PC-3 (cell line): ENCODE results near the gene OR2B2. TPM values are rescaled to one million over a fixed set of nuclear protein-coding genes. Genes with fewer than 3 reads are reported as not detected.

Source experiments
- ATAC-seq: fragments of 200-7000 bp; cut with Tn5 transposase; 2 replicates; pipeline ENCODE4 v1.9.1; 2020; ENCODE audit warnings: mild to moderate bottlenecking, moderate library complexity
- BruUV-seq: library from RNA; stranded (reverse); fragments of 400-500 nt; replicated peaks from 2 replicates; lab custom pipeline; 2021; lab: Mats Ljungman, UMichigan
- CTCF ChIA-PET: fragments of 300-600 bp; sonication (Branson Sonifier 250); formaldehyde crosslinking; loops from one replicate; lab custom pipeline; 2022; ENCODE audit warnings: antibody characterized with exemption; lab: Charles Lee
- POLR2A ChIA-PET: fragments of 300-600 bp; sonication (Branson Sonifier 250); formaldehyde crosslinking; loops from one replicate; lab custom pipeline; 2022; ENCODE audit warnings: antibody characterized with exemption; ENCODE audit not compliant: unreplicated experiment; lab: Charles Lee
- DNase-seq: peaks from one replicate; pipeline ENCODE4 v3.0.0-alpha.2; 2015
- H2AFZ ChIP-seq: fragments of 300-600 bp; sonication (generic); 2 replicates; pipeline ENCODE4 v1.6.0; 2016; ENCODE audit warnings: antibody characterized with exemption, low read length
- H3F3A ChIP-seq: fragments of 300-600 bp; sonication (generic); one replicate; pipeline ENCODE4 v1.6.0; 2017; ENCODE audit warnings: antibody characterized with exemption, low read length, control low read depth, mild to moderate bottlenecking; ENCODE audit not compliant: unreplicated experiment
- H3K27ac ChIP-seq: fragments of 300-600 bp; sonication (generic); 2 replicates; pipeline ENCODE4 v1.5.1; 2016; ENCODE audit warnings: mild to moderate bottlenecking, low read length
- H3K27me3 ChIP-seq: fragments of 300-600 bp; sonication (generic); 2 replicates; pipeline ENCODE4 v1.6.1; 2016; ENCODE audit warnings: low read length, mixed read lengths
- H3K36me3 ChIP-seq: fragments of 300-600 bp; sonication (generic); 2 replicates; pipeline ENCODE4 v1.6.1; 2016; ENCODE audit warnings: low read depth, mixed run types, low read length, mixed read lengths
- H3K4me1 ChIP-seq: fragments of 300-600 bp; sonication (generic); 2 replicates; pipeline ENCODE4 v1.5.1; 2016; ENCODE audit warnings: low read length; ENCODE audit not compliant: insufficient read depth
- H3K4me2 ChIP-seq: fragments of 300-600 bp; sonication (generic); 2 replicates; pipeline ENCODE4 v1.6.0; 2016; ENCODE audit warnings: low read length
- H3K4me3 ChIP-seq: fragments of 300-600 bp; sonication (generic); 2 replicates; pipeline ENCODE4 v1.5.1; 2016; ENCODE audit warnings: mild to moderate bottlenecking, low read length, mixed read lengths
- H3K79me2 ChIP-seq: fragments of 300-600 bp; sonication (generic); 2 replicates; pipeline ENCODE4 v1.6.1; 2017; ENCODE audit warnings: low read length, mixed read lengths
- H3K9ac ChIP-seq: fragments of 300-600 bp; sonication (generic); 2 replicates; pipeline ENCODE4 v1.6.0; 2016; ENCODE audit warnings: mild to moderate bottlenecking, low read length
- H3K9me2 ChIP-seq: fragments of 300-600 bp; sonication (generic); replicated peaks from 2 replicates; pipeline ENCODE4 v1.6.1; 2016; ENCODE audit warnings: mixed run types, low read length, mixed read lengths
- H3K9me3 ChIP-seq: fragments of 300-600 bp; sonication (generic); 2 replicates; pipeline ENCODE4 v1.6.1; 2016; ENCODE audit warnings: low read length, mixed read lengths
- H4K20me1 ChIP-seq: fragments of 300-600 bp; sonication (generic); 2 replicates; pipeline ENCODE4 v1.6.1; 2016; ENCODE audit warnings: low read length, mixed read lengths
- CTCF ChIP-seq: fragments of 300-600 bp; sonication (generic); conservative IDR thresholded peaks from 2 replicates; pipeline ENCODE4 v1.5.1; 2017; ENCODE audit warnings: antibody characterized with exemption, low read depth, mild to moderate bottlenecking, low read length
- EZH2 ChIP-seq: fragments of 300-600 bp; sonication (generic); IDR thresholded peaks from one replicate; pipeline ENCODE4 v1.6.1; 2017; ENCODE audit warnings: antibody characterized with exemption, mild to moderate bottlenecking, low read length; ENCODE audit not compliant: unreplicated experiment
- EZH2phosphoT487 ChIP-seq: fragments of 300-600 bp; sonication (generic); IDR thresholded peaks from 2 replicates; pipeline ENCODE4 v1.6.1; 2018; ENCODE audit warnings: mild to moderate bottlenecking, antibody characterized with exemption, low read length, borderline replicate concordance
- intact Hi-C: fragments of 100-400 bp; cut with micrococcal nuclease; formaldehyde crosslinking; loops from 2 replicates; pipeline ENCODE4 v1.9.0; 2023
- total RNA-seq: library from RNA; depleted of rRNA; stranded (reverse); fragments of >200 nt; gene quantifications from 2 replicates; pipeline ENCODE4 v1.2.3, GENCODE V29; 2014

The OR2B2 gene
- total RNA-seq, 1 experiment from 2014 or later = not detected

GRCh38 chr6:27864906-27865849 is 47.0 kb downstream of the OR2B2 start:
- H2AFZ ChIP-seq = peak overlapping the region; percentile 89
- H3F3A ChIP-seq = no peaks in the 10 kb centered on the region
- POLR2A ChIA-PET = interaction anchor here (0.5 to 2.4 kb wide), 7 partner anchors 9 to 1746 kb away, joined by 3 to 36 read pairs (median 4); a partner anchor contains a TSS

GRCh38 chr6:27863962-27864905 is 48.0 kb downstream of the OR2B2 start:
- ChIA-PET CTCF (interaction anchor here (0.5 kb wide), 1 partner anchor 30 kb away, joined by 17 read pairs; no protein-coding TSS in a partner anchor), POLR2A (interaction anchor here (0.5 to 2.4 kb wide), 5 partner anchors 11 to 1242 kb away, joined by 3 to 36 read pairs (median 4); a partner anchor contains a TSS)
- TSS peak; percentile 82 for BruUV-seq
- Histone ChIP-seq H3K9me2 (no peaks in the 10 kb centered on the region), H3K9ac (peak overlapping the region; percentile 50), H4K20me1 (no peaks in the 10 kb centered on the region), H3K36me3 (no peaks in the 10 kb centered on the region), H3K4me2 (peak overlapping the region; percentile 97), H3K4me3 (peak overlapping the region; percentile 74), H3K4me1 (peaks cover 21% of the 10 kb centered on the region), H3F3A (no peaks in the 10 kb centered on the region), H3K27me3 (no peaks in the 10 kb centered on the region), H3K9me3 (no peaks in the 10 kb centered on the region), H2AFZ (peak overlapping the region; percentile 89), H3K79me2 (no peaks in the 10 kb centered on the region), H3K27ac (peak overlapping the region; percentile 19; the same call in 1 of the 2 replicates)
- DNase-seq = no peak
- TF ChIP-seq EZH2 (no peak), CTCF (no peak), EZH2phosphoT487 (no peak)
- intact Hi-C loops = loop anchor here (2.0 kb wide), 1 partner anchor 15 kb away; no protein-coding TSS in a partner anchor
- no peak for ATAC-seq

More at GRCh38 chr6:27864906-27865849, 47.0 kb downstream of the OR2B2 start:
- Histone ChIP-seq H4K20me1 (no peaks in the 10 kb centered on the region), H3K9me3 (no peaks in the 10 kb centered on the region), H3K27ac (peak overlapping the region; percentile 35), H3K9ac (peak overlapping the region; percentile 71), H3K79me2 (no peaks in the 10 kb centered on the region), H3K36me3 (no peaks in the 10 kb centered on the region), H3K4me1 (peaks cover 21% of the 10 kb centered on the region), H3K27me3 (no peaks in the 10 kb centered on the region), H3K4me2 (peak overlapping the region; percentile 97), H3K9me2 (no peaks in the 10 kb centered on the region), H3K4me3 (peak overlapping the region; percentile 74)
- CTCF ChIA-PET = interaction anchor here (0.5 kb wide), 1 partner anchor 29 kb away, joined by 17 read pairs; no protein-coding TSS in a partner anchor
- intact Hi-C loops = loop anchor here (1.0 to 2.0 kb wide), 3 partner anchors 16 to 28 kb away; a partner anchor contains a TSS
- no peak for TF ChIP-seq EZH2
- no peak for TF ChIP-seq EZH2phosphoT487
- no peak for TF ChIP-seq CTCF
- TSS peak; percentile 98 for BruUV-seq
- peak; percentile 85 for ATAC-seq
- peak; percentile 98 for DNase-seq
